Thyroid gland (tissue), 4 donors: ENCODE measurements around the gene WFDC1. TPM values are rescaled to one million over a fixed set of nuclear protein-coding genes. Genes with fewer than 3 reads are reported as not detected.

ENCODE experiments used
- DNase-seq, 2 donors: peaks; one replicate each; pipeline ENCODE4 v3.0.0-alpha.2; 2019
- H3K27ac ChIP-seq, 3 donors: fragments of 200-600 bp; sonication (generic); 1 replicate in 2 of 3; 2 replicates in 1 of 3; pipeline ENCODE4 v1.5.1; 2016 to 2019; ENCODE audit warnings: mild to moderate bottlenecking in 1 of 3, moderate library complexity in 1 of 3
- H3K27me3 ChIP-seq: fragments of 200-600 bp; sonication (generic); one replicate; pipeline ENCODE4 v1.5.1; 2019
- H3K36me3 ChIP-seq, 2 donors: fragments of 200-600 bp; sonication (generic); one replicate each; pipeline ENCODE4 v1.5.1; 2016 to 2019
- H3K4me1 ChIP-seq, 2 donors: fragments of 200-600 bp; sonication (generic); one replicate each; pipeline ENCODE4 v1.5.1; 2017 to 2019
- H3K4me3 ChIP-seq, 3 donors: fragments of 200-600 bp; sonication (generic); replicated peaks in 1 of 3; 1 replicate in 2 of 3; 2 replicates in 1 of 3; pipeline ENCODE4 v1.5.1; 2016; ENCODE audit warnings: mild to moderate bottlenecking in 1 of 3
- H3K9me3 ChIP-seq: fragments of 200-600 bp; sonication (generic); one replicate; pipeline ENCODE4 v1.5.1; 2017
- POLR2A ChIP-seq, 2 donors: fragments of 450-650 bp; IDR thresholded peaks; one replicate each; pipeline ENCODE4 v1.6.1; 2017; ENCODE audit warnings: antibody characterized with exemption in 2 of 2, mild to moderate bottlenecking in 2 of 2, moderate library complexity in 1 of 2
- WGBS, 2 donors: methylation state at CpG; one replicate each; pipeline ENCODE4 v1.1.5; 2017; 5-methylcytosine and 5-hydroxymethylcytosine counted together
- intact Hi-C: fragments of 100-400 bp; cut with DNase I; formaldehyde crosslinking; loops from one replicate; pipeline ENCODE4 v1.15.1; 2023
- total RNA-seq, 4 donors: library from RNA; depleted of rRNA; stranded (reverse); fragments of >200 nt; gene quantifications; one replicate each; pipeline ENCODE4 v1.2.3, GENCODE V29; 2016
- TF ChIP-seq, protein P1 (sequence below), 6 experiments: fragments of 200-600 bp in 3 of 6; fragments of 450-650 bp in 3 of 6; sonication (generic) in 3 of 6; IDR thresholded peaks; one replicate each; pipeline ENCODE4 v1.5.1; 2016 to 2019; ENCODE audit warnings: antibody characterized with exemption in 6 of 6, mild to moderate bottlenecking in 2 of 6, inconsistent platforms in 1 of 6, moderate library complexity in 1 of 6

Gene WFDC1
- total RNA-seq, 4 donors from 2014 or later = 1.3 to 2.1 (median 1.6) TPM; not detected in 1

DNA sequence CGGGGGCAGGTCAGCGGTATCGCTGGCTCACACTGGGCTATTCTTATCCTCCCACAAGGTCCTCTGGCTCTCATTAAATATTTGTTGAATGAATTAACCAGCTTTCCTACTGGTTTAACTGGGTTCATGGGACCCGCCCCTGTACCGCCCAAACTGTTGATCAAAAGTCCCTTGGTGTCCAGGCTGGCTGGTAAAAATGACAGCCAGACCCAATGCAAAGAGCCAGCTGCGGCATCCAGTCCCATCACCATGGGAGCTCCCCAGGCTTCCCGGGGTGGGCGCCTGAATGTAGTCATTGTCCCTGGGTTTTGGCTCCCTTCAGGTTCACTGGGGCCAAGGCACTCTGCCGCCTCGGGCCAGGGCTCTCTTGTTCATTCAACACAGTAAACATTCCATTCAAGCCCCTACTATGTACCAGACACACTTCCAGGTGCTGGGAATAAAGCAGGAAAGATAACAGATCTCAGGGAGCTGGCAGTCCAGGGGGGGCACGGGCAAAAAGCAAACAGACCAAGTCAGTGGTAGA, 62.0 kb downstream of the WFDC1 start:
- intact Hi-C loops = no loop called here
- H3K4me1 ChIP-seq = peaks cover 0 to 10% of the 10 kb centered on the region in 2 donors
- no peak overlapping the region for H3K27ac ChIP-seq
- H3K36me3 ChIP-seq = no peaks in the 10 kb centered on the region
- 62 to 76% methylated on average over 9 to 11 of the region's 11 CpGs for WGBS, 2 donors
- no peaks in the 10 kb centered on the region for H3K9me3 ChIP-seq
- DNase-seq = no peak
- TF ChIP-seq, protein P1, sequence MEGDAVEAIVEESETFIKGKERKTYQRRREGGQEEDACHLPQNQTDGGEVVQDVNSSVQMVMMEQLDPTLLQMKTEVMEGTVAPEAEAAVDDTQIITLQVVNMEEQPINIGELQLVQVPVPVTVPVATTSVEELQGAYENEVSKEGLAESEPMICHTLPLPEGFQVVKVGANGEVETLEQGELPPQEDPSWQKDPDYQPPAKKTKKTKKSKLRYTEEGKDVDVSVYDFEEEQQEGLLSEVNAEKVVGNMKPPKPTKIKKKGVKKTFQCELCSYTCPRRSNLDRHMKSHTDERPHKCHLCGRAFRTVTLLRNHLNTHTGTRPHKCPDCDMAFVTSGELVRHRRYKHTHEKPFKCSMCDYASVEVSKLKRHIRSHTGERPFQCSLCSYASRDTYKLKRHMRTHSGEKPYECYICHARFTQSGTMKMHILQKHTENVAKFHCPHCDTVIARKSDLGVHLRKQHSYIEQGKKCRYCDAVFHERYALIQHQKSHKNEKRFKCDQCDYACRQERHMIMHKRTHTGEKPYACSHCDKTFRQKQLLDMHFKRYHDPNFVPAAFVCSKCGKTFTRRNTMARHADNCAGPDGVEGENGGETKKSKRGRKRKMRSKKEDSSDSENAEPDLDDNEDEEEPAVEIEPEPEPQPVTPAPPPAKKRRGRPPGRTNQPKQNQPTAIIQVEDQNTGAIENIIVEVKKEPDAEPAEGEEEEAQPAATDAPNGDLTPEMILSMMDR (IDR thresholded peaks at IDR 0.05) = no peak
- TF ChIP-seq POLR2A (IDR thresholded peaks at IDR 0.05) = no peak
- no peaks in the 10 kb centered on the region for H3K27me3 ChIP-seq
- no peak overlapping the region for H3K4me3 ChIP-seq

- DNase-seq = no peak
- Histone ChIP-seq H3K27me3 (no peaks in the 10 kb centered on the region), H3K27ac (no peak overlapping the region), H3K9me3 (no peaks in the 10 kb centered on the region), H3K4me1 (peaks cover 0 to 10% of the 10 kb centered on the region in 2 donors), H3K36me3 (no peaks in the 10 kb centered on the region), H3K4me3 (no peak overlapping the region)
- TF ChIP-seq, protein P1 (IDR thresholded peaks at IDR 0.05) = no peak
- no peak for TF ChIP-seq POLR2A (IDR thresholded peaks at IDR 0.05)
- 65 to 73% methylated on average over 9 of the region's 9 CpGs for WGBS, 2 donors
- intact Hi-C loops = no loop called here
These were observed 62.5 kb downstream of the WFDC1 start for GRCh38 chr16:84357191-84357651.

GRCh38 chr16:84358601-84359295, 64.1 kb downstream of the WFDC1 start:
- WGBS, 2 donors = 89 to 90% methylated on average over 14 of the region's 14 CpGs
- H3K36me3 ChIP-seq = no peaks in the 10 kb centered on the region
- intact Hi-C loops = no loop called here

DNA sequence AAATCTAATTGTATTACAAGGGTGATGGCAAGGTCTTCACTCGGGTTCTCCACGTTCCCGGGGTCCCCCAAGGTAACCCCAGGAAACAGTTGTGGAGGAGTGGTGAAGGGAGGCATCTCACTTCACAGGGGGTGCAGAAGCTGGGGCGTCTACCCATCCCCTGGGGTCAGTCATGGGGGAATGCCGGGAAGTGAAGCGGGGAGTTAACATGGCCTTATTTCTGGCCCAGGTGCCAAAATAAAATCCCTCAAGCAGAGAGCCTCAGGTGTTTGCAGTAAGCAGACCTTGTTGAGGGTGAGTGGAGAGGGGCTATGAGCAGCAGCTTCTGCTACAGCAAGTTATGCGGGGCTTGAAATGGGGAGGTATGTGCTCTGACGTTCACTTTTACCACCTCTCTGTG, 64.6 kb downstream of the WFDC1 start:
- WGBS, 2 donors = 74 to 77% methylated on average over 7 to 8 of the region's 8 CpGs
- TF ChIP-seq, protein P1 (IDR thresholded peaks at IDR 0.05) = no peak
- TF ChIP-seq POLR2A (IDR thresholded peaks at IDR 0.05) = no peak
- intact Hi-C loops = no loop called here
- peaks cover 0 to 10% of the 10 kb centered on the region in 2 donors for H3K4me1 ChIP-seq
- no peak overlapping the region for H3K27ac ChIP-seq
- no peaks in the 10 kb centered on the region for H3K9me3 ChIP-seq
- DNase-seq = no peak
- H3K27me3 ChIP-seq = no peaks in the 10 kb centered on the region
- H3K4me3 ChIP-seq = no peak overlapping the region
- H3K36me3 ChIP-seq = no peaks in the 10 kb centered on the region

More at GRCh38 chr16:84358601-84359295, 64.1 kb downstream of the WFDC1 start:
- H3K9me3 ChIP-seq = no peaks in the 10 kb centered on the region
- H3K4me1 ChIP-seq = peaks cover 0 to 10% of the 10 kb centered on the region in 2 donors
- no peaks in the 10 kb centered on the region for H3K27me3 ChIP-seq
- no peak for DNase-seq
- TF ChIP-seq POLR2A (IDR thresholded peaks at IDR 0.05) = no peak
- TF ChIP-seq, protein P1 (IDR thresholded peaks at IDR 0.05) = no peak
- no peak overlapping the region for H3K27ac ChIP-seq
- H3K4me3 ChIP-seq = no peak overlapping the region

- Histone ChIP-seq H3K9me3 (no peaks in the 10 kb centered on the region), H3K36me3 (no peaks in the 10 kb centered on the region), H3K4me3 (no peak overlapping the region), H3K4me1 (peaks cover 0 to 10% of the 10 kb centered on the region in 2 donors), H3K27me3 (no peaks in the 10 kb centered on the region), H3K27ac (no peak overlapping the region)
- intact Hi-C loops = no loop called here
- 81 to 85% methylated on average over 15 of the region's 15 CpGs for WGBS, 2 donors
- TF ChIP-seq, protein P1 (IDR thresholded peaks at IDR 0.05) = no peak
- DNase-seq = no peak
These were observed 65.5 kb downstream of the WFDC1 start for GRCh38 chr16:84360170-84360569.
